Glomerular visceral epithelial cell (primary cell): ENCODE results near the gene C6orf136.
A peak's percentile ranks its signal among the peaks of the same experiment; 100 is the strongest.

Experiments used
- DNase-seq: peaks from one replicate; pipeline ENCODE4 v3.0.0-alpha.2; 2016; ENCODE audit errors: extremely low spot score

The C6orf136 gene

GRCh38 chr6:30646450-30647241 is at the start of gene C6orf136:
Gene C6orf136, plus strand, starts transcription at chr6:30647133. Its CDS starts 99 bp downstream, at chr6:30647232.
- DNase-seq = peak; percentile 97

GRCh38 chr6:30597315-30598144 is 49.4 kb upstream of the C6orf136 start:
- DNase-seq = peak; percentile 77

GRCh38 chr6:30598912-30599624 is 47.9 kb upstream of the C6orf136 start:
- no peak for DNase-seq

DNA sequence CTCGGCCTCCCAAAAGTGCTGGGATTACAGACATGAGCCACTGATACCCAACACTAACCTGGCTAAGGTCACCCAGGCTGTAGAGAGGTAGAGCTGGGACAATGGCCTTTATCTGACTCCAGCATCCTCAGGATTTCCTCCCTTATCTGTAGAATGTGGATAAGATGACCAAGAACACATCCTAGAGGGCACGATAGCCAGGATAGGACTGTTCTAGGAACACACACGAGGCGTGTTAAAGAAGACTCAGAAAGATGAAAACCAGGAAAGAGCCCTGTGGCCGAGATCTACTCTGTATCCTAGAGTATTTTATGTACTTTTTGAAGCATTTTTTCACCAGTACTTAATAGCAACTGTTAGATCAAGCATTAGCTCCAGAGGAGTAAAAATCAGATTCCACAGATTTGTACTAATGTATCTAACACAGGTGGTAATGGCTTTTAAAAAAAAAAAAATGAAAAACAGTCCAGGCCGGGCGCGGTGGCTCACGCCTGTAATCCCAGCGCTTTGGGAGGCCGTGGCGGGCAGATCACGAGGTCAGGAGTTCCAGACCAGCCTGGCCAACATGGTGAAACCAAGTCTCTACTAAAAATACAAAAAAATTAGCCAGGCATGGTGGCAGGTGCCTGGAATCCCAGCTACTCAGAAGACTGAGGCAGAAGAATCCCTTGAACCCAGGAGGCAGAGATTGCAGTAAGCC is 47.2 kb upstream of the C6orf136 start:
- no peak for DNase-seq

GRCh38 chr6:30600451-30600961 is 46.4 kb upstream of the C6orf136 start:
- DNase-seq = peak; percentile 27

- no peak for DNase-seq
Measured at GRCh38 chr6:30601436-30601814, 45.5 kb upstream of the C6orf136 start.

DNA sequence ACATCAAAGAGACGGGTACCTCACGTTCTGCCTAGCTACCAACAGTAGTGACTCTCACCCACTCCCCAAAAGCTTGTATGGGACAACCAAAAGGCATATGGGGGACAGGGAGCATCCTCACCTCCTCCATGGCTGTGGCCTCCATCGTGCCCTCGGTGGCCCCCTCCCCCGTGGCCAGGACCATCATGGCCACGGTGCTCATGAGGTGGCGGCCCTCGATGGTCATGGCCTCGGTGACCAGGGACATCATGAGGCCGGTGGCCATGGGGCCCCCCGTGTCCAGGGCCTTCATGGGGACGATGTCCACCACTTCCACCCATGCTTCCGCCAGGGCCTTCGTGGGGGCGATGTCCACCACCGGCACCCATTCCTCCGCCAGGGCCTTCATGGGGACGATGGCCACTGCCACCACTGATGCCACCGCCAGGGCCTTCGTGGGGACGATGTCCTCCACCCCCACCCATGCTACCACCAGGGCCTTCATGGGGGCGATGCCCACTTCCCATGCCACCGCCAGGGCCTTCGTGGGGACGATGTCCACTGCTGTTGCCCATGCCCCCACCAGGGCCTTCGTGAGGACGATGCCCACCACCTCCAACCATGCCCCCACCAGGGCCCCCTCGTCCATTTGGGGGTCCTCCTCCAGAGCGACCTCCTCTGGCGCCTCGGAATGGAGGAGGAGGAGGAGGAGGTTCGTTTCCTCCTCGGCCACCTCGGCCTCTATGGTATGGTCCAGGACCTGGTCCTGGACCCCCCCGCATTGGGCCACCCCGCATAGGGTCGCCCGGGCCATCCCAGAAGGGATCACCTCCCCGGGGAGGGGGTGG is 44.9 kb upstream of the C6orf136 start:
- DNase-seq = no peak

DNA sequence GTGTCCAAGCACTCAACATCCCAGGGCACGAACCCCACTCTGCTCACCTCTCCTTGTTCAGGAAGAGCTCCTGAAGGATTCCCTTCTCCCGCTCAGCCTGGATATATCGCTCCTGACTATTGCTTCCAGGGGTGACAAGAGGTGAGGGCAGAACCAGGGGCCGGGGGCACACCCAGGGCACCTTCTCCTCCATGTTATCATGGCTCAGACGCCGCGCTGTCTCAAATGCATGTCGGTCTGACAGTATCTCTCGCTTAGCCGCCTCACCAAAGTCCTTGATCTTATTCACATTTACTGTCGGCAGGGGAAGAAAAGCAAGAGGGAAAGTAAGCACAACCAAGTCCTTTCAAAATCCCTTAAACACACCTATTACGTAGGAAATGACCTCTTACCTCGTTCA is 43.0 kb upstream of the C6orf136 start:
- DNase-seq = no peak

DNA sequence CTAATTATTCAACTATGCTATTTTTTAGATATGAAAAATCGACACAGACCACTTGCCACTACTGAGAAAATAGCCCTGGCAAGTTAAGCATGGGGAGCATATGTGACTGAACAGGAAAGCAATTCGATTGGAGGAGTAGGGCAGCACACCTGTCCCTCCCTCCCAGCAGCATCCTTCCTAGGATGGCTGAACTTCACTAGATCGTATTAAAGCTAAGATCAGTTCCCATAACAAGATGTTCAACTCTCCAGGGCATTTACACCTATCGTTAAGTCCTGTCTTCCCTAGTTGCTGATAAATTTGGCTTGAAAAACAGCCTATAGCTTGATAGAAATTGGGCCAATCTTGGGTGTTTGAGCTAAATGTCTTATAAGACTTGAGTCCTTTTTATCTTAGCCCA is 36.9 kb upstream of the C6orf136 start:
- no peak for DNase-seq

- no peak for DNase-seq
Measured at GRCh38 chr6:30611150-30611855, 35.6 kb upstream of the C6orf136 start.

- no peak for DNase-seq
Measured at GRCh38 chr6:30611856-30612194, 35.1 kb upstream of the C6orf136 start.

- DNase-seq = peak; percentile 37
Measured at GRCh38 chr6:30612213-30612612, 34.7 kb upstream of the C6orf136 start.

GRCh38 chr6:30612687-30613248 is 34.2 kb upstream of the C6orf136 start:
- peak; percentile 87 for DNase-seq

GRCh38 chr6:30613251-30614043 is 33.5 kb upstream of the C6orf136 start:
- DNase-seq = peak; percentile 45

- no peak for DNase-seq
Measured at GRCh38 chr6:30614044-30614842, 32.7 kb upstream of the C6orf136 start.

- peak; percentile 98 for DNase-seq
Measured at GRCh38 chr6:30614843-30615218, 32.1 kb upstream of the C6orf136 start.

GRCh38 chr6:30615219-30615957 is 31.5 kb upstream of the C6orf136 start:
- peak; percentile 90 for DNase-seq
